Measurements from ENCODE around the gene JAK1. TPM values are rescaled to one million over a fixed set of nuclear protein-coding genes. Genes with fewer than 3 reads are reported as not detected.

Gene JAK1
- total and polyA plus RNA-seq, 9 of the 15 experiments (the other 6 are each of a cell fraction or from before 2014, with no cell fraction given): 9.7 to 44.1 (median 42.5) TPM

- TF ChIP-seq ZNF318 (IDR thresholded peaks at IDR 0.05; ENCODE audit: borderline replicate concordance in 1 of 2, low read depth in 1 of 2): 0 out of 4 replicates have a peak, but pooled peaks of 1 of the 2 experiments have one; percentile 13
- TF ChIP-seq ARID1B (IDR thresholded peaks at IDR 0.05): peak; percentile 31
- peak; percentile 41; the same call in 1 of the 2 replicates for TF ChIP-seq LEF1 (IDR thresholded peaks at IDR 0.05)
Observed at GRCh38 chr1:64956733-64957441, 9.5 kb downstream of the JAK1 start (continued).

Measured in K562 (cell line).